ENCODE measurements around the gene DISC1.

DNA sequence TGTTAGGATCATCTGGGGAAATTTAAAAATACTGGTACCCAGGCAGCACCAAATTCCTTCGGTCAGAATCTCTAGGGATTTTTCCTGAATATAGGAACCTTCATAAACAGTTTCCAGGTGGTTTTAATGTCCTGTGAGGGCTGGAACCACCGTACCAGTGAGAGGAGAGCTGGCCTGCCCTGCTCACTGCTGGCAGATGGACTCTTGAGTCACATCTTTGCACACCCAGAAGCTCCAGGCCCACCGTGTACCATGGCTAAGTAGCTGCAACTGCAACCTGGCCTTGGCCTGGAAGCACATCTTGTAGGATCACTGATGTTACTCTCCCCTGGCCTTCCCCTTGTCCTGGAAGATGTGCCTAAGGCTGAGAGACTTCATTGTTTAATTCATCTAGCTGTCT is 181.5 kb downstream of the DISC1 start:
- no peak for TF ChIP-seq POLR2AphosphoS5 (IDR thresholded peaks at IDR 0.05; ENCODE audit: low read depth, low read length)
- TF ChIP-seq, protein P1, sequence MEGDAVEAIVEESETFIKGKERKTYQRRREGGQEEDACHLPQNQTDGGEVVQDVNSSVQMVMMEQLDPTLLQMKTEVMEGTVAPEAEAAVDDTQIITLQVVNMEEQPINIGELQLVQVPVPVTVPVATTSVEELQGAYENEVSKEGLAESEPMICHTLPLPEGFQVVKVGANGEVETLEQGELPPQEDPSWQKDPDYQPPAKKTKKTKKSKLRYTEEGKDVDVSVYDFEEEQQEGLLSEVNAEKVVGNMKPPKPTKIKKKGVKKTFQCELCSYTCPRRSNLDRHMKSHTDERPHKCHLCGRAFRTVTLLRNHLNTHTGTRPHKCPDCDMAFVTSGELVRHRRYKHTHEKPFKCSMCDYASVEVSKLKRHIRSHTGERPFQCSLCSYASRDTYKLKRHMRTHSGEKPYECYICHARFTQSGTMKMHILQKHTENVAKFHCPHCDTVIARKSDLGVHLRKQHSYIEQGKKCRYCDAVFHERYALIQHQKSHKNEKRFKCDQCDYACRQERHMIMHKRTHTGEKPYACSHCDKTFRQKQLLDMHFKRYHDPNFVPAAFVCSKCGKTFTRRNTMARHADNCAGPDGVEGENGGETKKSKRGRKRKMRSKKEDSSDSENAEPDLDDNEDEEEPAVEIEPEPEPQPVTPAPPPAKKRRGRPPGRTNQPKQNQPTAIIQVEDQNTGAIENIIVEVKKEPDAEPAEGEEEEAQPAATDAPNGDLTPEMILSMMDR (IDR thresholded peaks at IDR 0.05 in 2 of 3, conservative IDR thresholded peaks at IDR 0.05 in 1 of 3; ENCODE audit: borderline replicate concordance in 1 of 3, insufficient read depth in 1 of 3, low read depth in 2 of 3, low read length in 2 of 3) = no peak
- TF ChIP-seq POLR2A (IDR thresholded peaks at IDR 0.05; ENCODE audit: borderline replicate concordance, extremely low read depth, insufficient read depth, insufficient read length) = no peak
- no peak for TF ChIP-seq YY1 (IDR thresholded peaks at IDR 0.05; ENCODE audit: extremely low read depth, insufficient replicate concordance, low read depth, low read length)
- no peak for TF ChIP-seq RAD21 (IDR thresholded peaks at IDR 0.05; ENCODE audit: low read depth)
- TF ChIP-seq EZH2 (IDR thresholded peaks at IDR 0.05) = no peak
- TF ChIP-seq, protein P2, sequence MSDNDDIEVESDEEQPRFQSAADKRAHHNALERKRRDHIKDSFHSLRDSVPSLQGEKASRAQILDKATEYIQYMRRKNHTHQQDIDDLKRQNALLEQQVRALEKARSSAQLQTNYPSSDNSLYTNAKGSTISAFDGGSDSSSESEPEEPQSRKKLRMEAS (IDR thresholded peaks at IDR 0.05) = no peak
- TF ChIP-seq FOSL1 (IDR thresholded peaks at IDR 0.05; ENCODE audit: low read depth) = no peak
- TF ChIP-seq SP1 (IDR thresholded peaks at IDR 0.05; ENCODE audit: low read depth) = no peak
- no peak for TF ChIP-seq CEBPB (IDR thresholded peaks at IDR 0.05; ENCODE audit: low read depth)
